GM20000 (cell line): ENCODE results near the gene PHLDB2.

ENCODE experiments used
- DNase-seq: peaks from one replicate; pipeline ENCODE4 v3.0.0; 2012; ENCODE audit warnings: low spot score
- TF ChIP-seq, protein P1 (sequence below): IDR thresholded peaks from 2 replicates; pipeline ENCODE4 v1.5.1; 2012; ENCODE audit warnings: mild to moderate bottlenecking, control low read depth; ENCODE audit errors: extremely low read depth, missing control alignments

Gene PHLDB2

DNA sequence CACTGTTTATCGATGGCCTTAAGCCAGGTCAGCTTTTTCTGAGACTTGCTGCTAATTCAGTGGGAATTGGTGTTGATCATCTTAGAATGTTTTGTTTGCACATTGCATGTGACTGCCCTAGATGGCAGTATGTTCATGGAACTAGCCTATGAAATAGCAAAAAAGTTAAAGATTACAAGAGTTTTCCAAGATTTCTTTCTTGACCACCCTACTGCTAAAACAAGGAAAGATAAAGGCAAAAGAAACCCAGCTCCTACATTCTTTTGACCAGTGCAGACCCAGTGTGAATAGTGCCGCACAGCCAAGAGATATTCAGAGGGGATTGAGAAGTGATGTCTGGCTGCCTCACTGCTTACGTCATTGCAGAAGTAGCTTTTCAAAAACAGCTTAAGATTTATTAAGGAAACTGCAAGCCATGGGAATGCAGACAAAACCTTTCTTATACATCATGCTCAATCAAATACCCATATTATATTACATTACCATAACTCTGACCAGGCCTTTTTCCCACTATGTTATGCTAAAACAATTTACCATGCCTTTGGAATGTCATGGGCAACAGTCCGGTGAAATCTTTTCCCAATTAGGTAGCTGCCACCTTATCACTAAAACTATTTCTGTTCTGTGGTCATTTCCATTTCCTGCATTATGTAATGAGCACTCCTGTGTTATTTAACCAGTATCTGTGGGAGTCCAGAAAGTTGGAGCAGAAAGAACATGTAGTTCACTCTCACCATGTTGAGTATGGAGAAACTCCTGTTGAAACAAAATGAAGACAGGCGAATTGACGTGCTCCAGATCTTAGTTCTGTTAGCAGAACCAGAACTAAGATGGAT, 6.0 kb downstream of the PHLDB2 start:
- TF ChIP-seq, protein P1, sequence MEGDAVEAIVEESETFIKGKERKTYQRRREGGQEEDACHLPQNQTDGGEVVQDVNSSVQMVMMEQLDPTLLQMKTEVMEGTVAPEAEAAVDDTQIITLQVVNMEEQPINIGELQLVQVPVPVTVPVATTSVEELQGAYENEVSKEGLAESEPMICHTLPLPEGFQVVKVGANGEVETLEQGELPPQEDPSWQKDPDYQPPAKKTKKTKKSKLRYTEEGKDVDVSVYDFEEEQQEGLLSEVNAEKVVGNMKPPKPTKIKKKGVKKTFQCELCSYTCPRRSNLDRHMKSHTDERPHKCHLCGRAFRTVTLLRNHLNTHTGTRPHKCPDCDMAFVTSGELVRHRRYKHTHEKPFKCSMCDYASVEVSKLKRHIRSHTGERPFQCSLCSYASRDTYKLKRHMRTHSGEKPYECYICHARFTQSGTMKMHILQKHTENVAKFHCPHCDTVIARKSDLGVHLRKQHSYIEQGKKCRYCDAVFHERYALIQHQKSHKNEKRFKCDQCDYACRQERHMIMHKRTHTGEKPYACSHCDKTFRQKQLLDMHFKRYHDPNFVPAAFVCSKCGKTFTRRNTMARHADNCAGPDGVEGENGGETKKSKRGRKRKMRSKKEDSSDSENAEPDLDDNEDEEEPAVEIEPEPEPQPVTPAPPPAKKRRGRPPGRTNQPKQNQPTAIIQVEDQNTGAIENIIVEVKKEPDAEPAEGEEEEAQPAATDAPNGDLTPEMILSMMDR = no peak
- no peak for DNase-seq

DNA sequence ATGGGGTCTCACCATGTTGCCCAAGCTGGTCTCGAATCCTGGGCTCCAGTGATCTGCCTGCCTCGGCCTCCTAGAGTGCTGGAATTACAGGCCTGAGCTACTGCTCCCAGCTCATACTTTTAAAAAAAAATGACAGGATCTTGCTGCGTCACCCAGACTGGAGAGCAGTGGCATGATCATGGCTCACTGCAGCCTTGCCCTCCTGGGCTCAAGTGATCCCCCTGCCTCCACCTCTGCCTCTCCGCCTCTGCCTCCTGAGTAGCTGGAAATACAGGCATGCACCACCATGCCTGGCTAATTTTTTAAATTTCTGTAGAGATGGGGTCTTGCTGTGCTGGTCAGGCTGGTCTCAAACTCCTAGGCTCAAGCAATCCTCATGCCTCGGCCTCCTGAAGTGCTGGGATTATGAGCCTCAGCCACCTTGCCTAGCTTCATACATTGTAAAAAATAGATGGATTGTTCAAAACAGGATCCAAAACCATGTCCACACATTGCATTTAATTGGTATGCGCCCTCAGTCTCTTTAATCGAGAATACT, 8.9 kb downstream of the PHLDB2 start:
- TF ChIP-seq, protein P1 = no peak
- DNase-seq = no peak

DNA sequence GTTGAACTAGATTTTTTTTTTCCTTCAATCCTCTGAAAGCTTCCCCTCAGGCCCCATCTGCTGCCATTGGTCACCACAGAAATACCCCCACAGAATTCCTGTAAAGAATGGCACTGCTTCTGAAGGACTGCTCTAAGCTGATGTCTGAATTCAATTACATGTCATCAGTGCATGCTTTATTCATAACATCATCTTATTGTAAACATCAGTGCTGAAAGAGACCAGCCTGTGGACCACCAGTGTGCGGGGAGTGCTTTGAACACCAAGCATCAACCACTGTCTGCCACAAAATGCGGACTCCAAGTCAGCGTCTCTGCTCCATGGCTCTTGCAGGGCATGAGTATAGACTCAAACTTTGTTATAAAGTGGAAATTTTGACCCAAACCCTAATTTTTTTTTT, 11.6 kb downstream of the PHLDB2 start:
- TF ChIP-seq, protein P1 = no peak
- DNase-seq = no peak

DNA sequence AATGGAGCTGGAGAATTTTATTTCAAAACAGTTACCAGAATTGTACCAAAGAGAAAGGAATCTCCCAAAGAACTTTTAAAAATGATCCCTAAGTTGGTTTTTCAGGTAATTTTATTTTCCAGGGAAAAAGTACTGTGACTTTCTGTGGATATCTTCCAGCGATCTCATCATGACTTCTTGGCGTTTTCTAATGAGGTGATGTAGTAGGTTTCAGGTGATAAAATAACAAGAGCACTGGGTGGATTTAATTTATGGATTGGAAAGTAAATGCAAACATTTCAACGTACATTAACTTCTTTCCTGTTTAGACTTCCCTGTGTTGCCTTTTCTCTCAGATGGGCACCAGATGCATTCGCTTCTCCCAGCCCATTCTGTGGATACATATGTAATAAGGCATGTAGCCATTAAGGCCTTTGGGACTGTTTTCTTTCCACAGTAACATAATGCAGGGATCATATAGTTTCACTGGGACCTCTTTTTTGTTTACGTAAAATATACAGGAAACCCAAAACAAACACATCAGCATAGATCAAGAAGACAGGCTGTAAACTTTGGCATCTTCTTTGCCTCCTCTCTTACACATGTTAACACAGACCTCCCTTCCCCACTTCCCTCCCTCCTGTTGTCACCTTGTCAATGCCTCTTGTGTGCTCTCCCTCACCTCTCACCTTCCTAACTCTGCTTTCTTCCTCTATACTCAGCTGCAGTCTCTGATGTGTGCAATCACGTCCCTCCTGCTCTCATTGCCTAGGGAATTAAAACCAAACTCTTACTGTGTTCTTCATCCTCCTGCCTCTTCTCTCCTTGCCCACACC, 13.0 kb downstream of the PHLDB2 start:
- no peak for DNase-seq
- TF ChIP-seq, protein P1 = no peak

DNA sequence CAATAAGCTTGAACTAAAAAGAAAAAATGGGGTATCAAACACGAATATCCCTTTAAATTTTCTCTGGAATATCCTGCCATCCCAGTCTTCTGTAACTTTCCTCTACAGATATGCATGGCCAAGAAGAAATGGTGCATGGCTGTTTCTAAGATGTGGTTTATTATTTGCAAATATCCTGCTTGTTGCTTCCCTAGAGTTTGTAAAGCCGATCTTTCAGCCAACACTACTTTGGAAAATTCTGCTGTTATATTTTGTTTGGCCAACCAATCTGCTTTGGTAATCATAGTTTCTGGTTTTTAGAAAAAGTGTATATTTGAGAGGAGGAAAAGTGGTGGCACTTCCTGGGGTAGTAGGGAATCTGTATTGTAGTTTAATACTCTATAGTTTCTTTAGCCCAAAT, 13.9 kb downstream of the PHLDB2 start:
- TF ChIP-seq, protein P1 = no peak
- DNase-seq = no peak

DNA sequence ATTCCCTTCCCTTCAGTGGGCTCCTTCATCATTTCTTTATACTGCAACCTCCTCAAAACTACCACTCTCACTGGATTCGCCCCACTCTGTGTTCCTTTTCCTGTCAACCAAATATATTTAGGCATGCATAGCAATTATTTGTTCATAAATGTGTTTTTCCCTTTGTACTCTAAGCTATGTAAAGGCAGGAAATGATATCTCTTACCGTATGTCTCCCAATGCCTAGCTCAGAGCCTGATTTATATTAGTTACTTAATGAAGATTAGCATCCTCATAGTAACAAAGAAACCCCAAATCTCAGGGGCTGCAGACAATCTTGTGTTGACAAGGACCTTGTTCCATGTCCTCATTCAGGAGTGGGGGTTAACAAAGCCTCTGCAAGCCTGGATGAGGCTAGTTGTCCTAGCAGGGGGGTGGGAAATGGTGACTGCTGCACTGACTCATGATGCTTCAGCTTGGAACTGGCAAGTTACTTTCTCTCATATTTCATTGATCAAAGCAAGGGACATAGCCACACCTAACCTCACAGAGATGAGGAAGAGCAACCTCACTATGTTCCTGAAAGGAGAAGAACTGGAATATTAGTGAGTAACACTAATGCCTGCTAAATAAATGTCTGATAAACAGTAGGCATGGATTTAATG, 15.2 kb downstream of the PHLDB2 start:
- TF ChIP-seq, protein P1 = no peak
- DNase-seq = no peak
